ENCODE measurements around the gene CDC42EP4.

CDC42EP4 gene

DNA sequence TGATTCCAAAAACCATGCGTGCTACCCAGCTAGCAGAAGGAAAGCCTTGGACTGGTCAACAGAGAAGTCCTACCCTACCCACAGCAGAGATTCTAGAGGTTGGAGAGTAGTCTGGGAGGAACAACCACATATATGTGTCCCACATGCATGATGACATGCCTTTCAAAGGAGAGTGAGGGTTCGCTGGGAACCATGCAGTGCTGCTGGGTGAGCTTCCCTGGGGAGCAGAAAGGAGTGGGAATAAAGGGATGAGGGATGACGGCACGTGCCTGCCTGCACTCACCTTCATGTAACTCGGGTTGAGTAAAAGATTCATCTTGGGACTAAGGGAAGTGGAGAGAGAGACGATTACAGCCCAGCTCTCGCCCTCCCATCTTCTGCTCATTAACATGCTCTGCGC lies 59.9 kb downstream of the CDC42EP4 start:
- no peak for DNase-seq (ENCODE audit: low read depth)

DNA sequence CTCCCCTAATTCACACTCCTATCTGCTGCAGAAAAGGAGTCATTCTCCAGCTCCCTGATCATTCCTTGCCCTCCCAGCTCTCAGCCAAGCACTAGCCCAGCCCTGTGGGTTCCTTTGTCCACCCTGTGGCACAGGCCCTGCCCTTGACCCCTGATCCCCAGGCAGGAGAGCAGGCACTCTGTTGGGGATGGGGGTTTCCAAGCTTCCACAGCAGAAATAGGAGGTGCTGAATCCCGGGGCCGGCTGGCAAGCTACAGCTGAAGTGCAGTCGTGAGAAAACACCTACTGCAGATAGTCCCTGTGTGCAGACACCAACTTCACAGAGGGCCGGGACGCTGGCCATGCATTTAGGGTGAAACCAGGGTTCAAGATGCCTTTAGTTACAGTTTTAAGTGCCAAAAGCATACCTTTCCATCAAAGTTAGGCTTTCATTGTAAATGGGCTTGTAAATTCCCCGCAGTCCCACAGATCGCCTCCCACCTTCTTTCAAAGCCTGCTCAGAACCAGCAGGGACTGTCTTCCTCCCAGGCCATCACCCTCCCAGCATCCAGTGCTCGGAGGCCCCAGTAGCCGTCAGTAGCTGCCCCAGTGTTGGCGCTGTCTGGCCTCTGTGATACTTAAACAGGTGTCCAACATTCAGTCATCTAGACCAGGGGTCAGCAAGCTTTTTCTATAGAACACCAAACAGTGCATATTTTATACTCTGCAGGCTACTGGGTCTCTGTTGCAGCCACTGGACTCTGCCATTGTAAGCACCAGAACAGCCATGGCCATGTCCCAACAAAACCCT lies 60.8 kb downstream of the CDC42EP4 start:
- no peak for DNase-seq (ENCODE audit: low read depth)

DNA sequence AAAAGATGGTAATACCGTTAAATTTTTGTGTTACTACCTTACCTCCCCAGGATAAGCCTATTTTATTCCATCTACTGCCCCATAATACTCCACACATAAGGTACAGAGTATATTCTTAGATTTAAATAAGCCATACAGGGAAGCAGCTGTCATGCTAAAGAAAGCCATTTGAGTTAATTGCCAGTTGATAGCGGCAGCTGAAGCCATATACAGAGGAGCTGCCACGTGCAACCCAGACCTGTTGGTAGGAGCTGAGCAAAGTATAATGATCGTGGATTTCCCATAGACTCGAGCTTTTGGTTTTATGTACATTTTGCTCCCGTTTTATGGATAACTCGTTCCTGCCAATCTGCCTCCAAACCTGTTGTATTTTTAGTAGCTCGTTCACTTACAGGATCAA lies 62.1 kb downstream of the CDC42EP4 start:
- no peak for DNase-seq (ENCODE audit: low read depth)

DNA sequence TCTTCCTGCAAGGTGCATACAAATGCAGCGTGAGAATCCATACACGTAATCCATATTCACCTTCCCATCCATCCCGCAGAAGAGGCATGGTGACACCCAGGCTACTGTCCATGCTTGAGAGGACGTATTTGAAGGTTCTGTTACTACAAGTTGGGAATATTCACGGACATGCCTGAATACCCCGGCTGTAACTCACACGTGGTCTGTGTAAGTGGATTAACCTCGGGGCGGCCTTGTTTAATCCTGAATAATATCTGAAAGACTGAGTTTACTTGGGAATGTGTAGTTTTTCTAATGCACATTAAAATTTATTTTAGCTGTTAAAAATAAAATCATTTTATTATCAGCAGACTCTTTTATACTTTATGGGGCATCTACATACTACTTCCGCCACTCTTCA lies 63.3 kb downstream of the CDC42EP4 start:
- no peak for DNase-seq (ENCODE audit: low read depth)

DNA sequence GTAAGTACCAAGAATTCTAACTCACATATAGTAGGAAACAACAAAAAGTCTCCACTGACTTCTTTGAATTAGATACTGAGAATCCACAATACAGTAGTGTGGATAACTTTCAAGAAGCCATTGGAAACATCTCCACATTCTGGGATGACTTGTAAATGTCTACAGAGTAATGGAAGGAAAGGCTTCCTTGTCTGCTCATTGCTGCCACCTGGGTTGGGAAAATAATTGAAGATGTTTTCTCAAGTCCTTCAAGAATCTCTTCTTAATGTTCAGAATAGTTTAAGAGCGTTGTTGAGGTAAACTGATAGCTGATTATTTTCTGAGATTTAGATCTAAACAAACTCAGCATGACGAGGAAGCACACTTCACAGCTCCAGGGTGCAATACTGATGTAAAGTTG lies 64.1 kb downstream of the CDC42EP4 start:
- DNase-seq (ENCODE audit: low read depth), result no peak

DNA sequence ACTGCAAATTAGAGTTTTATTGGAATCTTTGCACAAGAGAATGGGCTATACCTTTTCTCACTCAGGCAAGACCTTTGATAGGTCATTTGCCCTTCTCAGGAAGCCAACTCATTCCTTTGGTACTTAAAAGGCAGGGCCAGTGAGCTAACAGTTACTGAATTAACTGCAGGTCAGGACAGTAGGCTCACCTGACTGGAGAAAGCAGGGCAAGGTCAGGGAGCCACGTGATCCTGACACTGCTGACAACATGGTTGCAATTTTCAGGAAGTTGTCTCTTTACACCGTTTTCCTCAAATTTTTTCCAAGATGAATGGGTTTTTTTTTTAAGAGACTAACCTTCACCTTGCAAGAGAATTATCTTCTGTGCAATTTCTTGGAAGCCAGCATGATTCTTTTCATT lies 71.2 kb downstream of the CDC42EP4 start:
- DNase-seq (ENCODE audit: low read depth), result no peak

DNA sequence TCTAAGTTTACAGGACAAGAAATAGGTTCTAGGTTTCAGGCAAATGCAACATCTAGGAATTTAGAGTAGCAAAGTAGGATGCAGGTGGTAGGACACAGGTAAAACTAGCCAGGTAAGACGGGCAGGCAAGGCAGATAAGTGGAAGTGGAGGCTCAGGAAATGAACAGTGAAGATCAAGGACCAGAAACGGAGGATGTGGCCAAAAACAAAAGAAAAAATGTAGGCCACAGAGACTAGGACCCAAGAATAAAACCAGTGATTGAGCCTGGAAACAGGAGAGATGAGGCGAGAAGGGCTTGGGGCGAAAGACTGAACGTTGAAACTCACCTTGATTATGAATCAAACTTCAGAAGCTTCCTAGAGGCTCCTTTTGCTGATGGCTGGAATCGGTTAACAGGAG lies 74.1 kb downstream of the CDC42EP4 start:
- DNase-seq (ENCODE audit: low read depth), result no peak

DNA sequence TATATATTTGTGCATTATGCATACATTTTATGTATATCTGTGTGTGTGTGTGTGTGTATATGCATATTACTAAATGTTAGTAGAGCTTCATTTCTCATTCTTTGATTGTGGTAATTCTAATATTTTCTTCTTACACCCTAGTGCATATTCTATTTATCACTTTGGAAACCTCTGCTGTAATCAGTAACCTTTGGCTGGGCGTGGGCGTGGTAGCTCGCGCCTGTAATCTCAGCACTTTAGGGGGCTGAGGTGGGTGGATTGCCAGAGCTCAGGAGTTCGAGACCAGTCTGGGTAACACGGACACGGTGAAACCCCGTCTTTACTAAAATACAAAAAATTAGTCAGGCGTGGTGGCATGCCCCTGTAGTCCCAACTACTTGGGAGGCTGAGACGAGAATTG lies 77.1 kb downstream of the CDC42EP4 start:
- DNase-seq (ENCODE audit: low read depth), result no peak

All from HS-5 (cell line).